Measurements from ENCODE around the gene SH2B3. TPM values are rescaled to one million over a fixed set of nuclear protein-coding genes. Genes with fewer than 3 reads are reported as not detected.

SH2B3 gene
- total and polyA plus RNA-seq, 9 of the 15 experiments (the other 6 are each of a cell fraction or from before 2014, with no cell fraction given), result 10.8 to 75.3 (median 37.4) TPM

GRCh38 chr12:111409780-111410430 is 4.2 kb downstream of the SH2B3 start (continued):
- TF ChIP-seq E4F1 (CRISPR knock-in tag; IDR thresholded peaks at IDR 0.05; ENCODE audit: borderline replicate concordance) (no peak), THAP7 (CRISPR knock-in tag; IDR thresholded peaks at IDR 0.05) (no peak), CHCHD3 (CRISPR knock-in tag; IDR thresholded peaks at IDR 0.05) (no peak), HNRNPUL1 (IDR thresholded peaks at IDR 0.05; ENCODE audit: low read length) (no peak), SMARCB1 (IDR thresholded peaks at IDR 0.05; ENCODE audit: insufficient read length, low read depth) (no peak), THRA (IDR thresholded peaks at IDR 0.05) (no peak), ZNF740 (CRISPR knock-in tag; IDR thresholded peaks at IDR 0.05) (peak; percentile 99), ZNF740 (tag; IDR thresholded peaks at IDR 0.05) (peak in 1 of 2 experiments; percentile 93; a peak in 2 of 4 replicates), NFRKB (IDR thresholded peaks at IDR 0.05; ENCODE audit: low read depth) (no peak), ZNF253 (CRISPR knock-in tag; conservative IDR thresholded peaks at IDR 0.05) (no peak), GTF2B (IDR thresholded peaks at IDR 0.05; ENCODE audit: extremely low read depth, insufficient read length) (no peak), BACH1 (tag; IDR thresholded peaks at IDR 0.05) (no peak), CBX1 (IDR thresholded peaks at IDR 0.05; ENCODE audit: low read depth) (no peak), MTA2 (IDR thresholded peaks at IDR 0.05; ENCODE audit: low read depth) (no peak), ESRRA (IDR thresholded peaks at IDR 0.05; ENCODE audit: borderline replicate concordance, low read depth) (no peak), MEF2D (tag; conservative IDR thresholded peaks at IDR 0.05; ENCODE audit: low read depth) (no peak), CEBPZ (IDR thresholded peaks at IDR 0.05; ENCODE audit: borderline replicate concordance, low read depth, low read length) (no peak), CEBPG (CRISPR knock-in tag; IDR thresholded peaks at IDR 0.05) (no peak), CEBPG (tag; conservative IDR thresholded peaks at IDR 0.05 in 1 of 2, IDR thresholded peaks at IDR 0.05 in 1 of 2) (no peak)
